GM18870 (cell line): ENCODE results near the gene DPP10.

Source experiments
- ATAC-seq: cut with Tn5 transposase; IDR thresholded peaks from one replicate; pipeline ENCODE4 v1.9.1; 2021; ENCODE audit warnings: moderate library complexity; ENCODE audit not compliant: unreplicated experiment

The DPP10 gene

DNA sequence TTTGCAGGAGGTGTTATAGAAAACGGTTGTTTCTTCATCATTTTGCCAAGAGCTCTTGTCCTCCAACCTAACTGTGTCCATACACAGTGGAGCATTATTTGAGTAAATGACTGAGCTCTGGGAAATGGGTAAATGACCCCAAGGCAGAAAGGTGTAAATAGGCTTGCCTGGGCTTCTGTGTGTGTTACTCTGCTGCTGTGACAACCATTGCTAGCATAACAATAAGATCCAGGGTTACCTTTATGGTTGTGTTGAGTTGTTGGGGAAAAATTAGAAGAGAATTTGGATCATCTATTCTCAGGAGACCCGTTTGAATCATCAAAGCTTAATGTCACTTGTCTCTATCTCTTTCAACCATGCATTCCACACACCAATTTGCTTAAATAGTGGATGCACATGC lies 672.7 kb downstream of the DPP10 start:
- no peak for ATAC-seq

DNA sequence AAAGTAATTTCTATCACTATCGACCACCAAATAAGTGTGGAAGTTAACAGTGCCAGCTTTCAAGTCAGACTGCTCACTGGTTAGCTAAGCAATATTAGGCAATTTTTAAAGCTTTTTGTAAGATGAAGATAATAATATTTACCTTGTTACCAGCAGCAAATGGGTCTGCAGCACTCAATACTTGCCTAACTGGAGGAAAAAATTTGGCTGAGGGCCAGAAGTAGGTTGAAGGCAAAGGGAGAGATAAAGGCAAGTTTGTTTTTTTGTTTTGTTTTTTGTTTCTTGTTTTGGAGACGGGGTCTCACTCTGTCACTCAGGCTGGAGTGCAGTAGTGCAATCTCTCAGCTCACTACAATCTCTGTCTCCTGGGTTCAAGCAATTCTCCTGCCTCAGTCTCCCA lies 675.9 kb downstream of the DPP10 start:
- ATAC-seq = no peak

DNA sequence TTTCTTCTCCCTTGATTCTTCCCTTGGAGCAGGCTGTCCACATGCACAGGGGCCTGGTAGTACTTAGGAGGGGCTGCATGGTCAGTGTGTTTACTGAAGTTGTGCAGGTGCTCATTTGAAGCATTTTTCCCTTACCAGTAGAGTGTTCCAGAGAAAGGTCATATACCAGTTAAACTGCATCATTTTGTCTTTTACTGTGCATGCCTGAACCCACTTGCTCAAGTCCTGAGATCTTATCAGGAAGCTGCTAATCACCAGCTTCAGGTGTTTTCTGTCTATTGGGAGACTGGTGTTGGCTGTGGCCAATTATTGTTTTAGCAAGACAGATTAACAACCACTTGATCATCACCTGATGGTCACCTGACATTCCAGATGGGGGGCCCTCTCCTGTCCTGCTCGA lies 676.6 kb downstream of the DPP10 start:
- no peak for ATAC-seq

DNA sequence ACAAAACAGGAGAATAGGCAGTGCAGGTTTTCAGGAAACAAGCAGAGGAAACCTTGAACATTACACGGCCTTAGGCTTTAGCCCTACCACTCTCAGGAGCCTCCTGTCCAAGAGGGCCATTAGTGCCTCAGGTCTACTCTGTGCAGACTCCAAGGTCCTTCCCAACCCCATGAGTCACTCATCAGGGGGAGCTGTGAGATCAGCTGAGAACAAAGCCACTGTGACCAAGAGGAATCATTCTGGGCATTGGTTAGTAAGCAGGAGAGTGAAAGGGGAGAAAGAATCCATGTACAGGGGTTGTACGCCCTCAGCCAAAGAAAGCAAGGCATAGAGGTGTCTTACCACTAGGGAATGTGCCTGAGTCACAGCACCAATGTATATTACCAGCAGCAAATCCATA lies 680.3 kb downstream of the DPP10 start:
- no peak for ATAC-seq

DNA sequence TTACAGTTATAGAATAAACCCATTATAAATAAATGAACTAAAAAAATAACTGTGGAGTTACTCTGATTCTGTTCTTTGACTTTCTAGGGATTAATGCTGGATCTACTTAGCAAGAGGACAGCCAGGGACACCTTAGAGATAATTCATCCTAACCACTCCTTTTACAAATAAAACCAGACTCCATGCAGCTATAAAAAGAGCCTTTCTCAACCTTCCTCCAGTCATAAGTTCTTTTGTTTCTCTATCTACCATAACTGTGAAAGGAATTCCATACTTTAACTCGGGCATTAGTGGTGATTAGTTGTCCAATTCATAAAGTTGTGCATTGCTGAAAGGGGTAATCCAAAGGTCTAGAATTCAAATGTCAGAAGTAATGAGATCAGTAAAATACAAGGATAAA lies 682.4 kb downstream of the DPP10 start:
- no peak for ATAC-seq

DNA sequence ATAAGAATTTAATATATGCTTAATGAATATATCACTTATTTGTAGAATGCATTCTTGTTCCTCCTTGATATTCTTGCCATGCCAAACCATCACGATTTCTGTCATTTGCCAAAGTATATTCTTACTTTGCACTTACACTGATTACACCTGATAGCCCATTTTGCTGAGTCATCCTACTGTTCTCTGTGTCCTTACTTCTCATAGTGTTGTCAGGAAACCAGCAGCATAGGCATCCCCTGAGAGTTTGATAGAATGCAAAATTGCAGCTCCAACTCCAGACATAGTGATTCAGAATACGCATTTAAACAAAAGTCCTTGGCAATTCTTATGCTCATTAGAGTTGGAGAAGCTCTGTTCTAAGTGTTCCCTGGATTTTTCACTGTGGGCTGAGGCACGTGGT lies 687.1 kb downstream of the DPP10 start:
- ATAC-seq = no peak

DNA sequence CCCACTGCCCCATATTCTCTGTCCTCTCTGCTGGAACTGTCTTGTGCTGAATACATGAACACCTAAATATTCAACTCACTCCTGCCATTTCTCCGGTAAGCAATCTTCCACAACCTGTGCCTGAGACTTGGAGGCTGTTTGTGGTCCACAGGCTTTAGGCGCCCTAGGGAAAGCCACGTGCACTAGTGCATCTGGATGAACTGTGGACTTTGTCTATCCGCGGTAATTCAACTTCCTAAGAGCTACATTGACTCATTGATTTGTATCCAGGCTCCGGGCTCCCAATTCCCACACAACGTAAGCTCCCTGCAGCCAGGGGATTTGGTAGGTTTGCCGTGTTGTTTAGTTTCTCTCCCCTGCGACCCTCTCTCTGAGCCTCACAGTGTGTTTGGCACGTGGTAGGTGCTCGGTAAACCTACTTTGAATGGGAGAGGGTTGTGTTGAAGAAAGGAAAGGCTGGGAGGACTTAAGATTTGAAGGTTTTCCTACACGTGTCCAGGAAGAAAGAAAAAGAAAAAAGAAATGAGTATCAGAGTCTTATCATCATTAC lies 718.2 kb downstream of the DPP10 start:
- ATAC-seq = no peak

DNA sequence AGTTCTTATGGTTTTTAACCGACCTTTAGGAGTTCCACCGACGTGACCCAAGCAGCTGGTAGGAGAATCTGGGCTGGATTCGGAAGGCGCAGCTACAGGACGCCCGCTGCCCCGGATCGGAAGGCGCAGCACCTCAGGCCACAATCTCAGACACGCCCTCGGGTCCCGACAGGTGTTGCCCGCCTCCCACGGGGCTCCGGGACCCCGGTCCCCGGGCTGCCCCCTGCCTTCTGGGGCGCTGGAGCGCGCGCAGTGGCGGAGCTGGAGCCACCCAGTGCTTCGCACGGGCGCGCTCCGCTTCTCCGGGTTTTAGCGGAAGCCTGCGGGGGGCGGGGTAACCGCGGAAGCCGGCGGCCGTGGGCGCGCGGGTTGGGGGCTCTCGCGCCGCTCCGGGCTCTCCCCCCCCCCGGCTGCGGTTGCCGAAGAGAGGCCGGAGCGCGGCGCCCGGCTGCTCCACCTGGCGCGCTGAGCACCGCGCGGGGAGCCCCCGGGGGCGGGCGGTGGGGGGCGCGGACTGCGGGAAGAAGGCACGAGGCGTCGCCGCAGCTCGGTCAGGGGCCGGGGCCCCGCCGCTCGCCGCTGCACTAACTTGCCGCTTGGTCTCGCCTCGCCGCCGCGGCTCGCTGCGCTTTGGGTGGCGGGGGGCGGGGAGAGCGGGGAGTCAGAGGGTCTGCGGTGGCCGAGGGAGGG lies 718.8 kb downstream of the DPP10 start:
- no peak for ATAC-seq

DNA sequence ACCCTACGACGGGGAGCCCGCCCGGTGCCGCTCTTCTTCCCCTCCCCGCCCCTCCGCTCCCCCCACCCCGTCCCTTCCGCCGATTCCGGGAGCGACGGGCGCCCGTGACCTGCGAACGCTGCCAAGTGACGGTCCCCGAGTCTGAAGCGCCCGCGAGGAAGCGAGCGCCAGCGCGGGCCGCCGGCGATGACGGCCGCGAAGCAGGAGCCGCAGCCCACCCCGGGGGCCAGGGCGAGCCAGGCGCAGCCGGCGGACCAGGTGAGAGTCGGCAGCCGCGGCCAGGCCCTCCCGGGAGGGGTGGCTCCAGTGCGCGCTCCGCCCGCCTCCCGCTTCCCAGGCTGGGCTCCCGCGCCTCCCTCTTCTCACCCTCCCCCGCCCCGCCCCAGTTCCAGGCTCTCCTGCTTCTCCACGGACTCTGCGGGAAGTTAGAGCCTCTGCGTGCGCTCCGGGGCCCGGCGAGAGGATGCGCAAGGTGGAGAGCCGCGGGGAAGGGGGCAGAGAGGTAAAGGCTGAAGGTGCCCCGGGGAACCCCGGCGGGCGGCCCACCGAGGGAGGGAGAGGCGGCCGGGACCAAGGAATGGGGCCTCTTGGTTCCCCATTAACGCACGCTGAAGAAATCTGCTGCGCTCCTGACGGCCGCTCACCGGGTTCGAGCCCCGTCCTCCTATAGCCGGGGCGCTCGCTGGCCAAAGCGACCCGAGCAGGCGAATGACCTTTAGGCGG lies 719.5 kb downstream of the DPP10 start:
- ATAC-seq = no peak

DNA sequence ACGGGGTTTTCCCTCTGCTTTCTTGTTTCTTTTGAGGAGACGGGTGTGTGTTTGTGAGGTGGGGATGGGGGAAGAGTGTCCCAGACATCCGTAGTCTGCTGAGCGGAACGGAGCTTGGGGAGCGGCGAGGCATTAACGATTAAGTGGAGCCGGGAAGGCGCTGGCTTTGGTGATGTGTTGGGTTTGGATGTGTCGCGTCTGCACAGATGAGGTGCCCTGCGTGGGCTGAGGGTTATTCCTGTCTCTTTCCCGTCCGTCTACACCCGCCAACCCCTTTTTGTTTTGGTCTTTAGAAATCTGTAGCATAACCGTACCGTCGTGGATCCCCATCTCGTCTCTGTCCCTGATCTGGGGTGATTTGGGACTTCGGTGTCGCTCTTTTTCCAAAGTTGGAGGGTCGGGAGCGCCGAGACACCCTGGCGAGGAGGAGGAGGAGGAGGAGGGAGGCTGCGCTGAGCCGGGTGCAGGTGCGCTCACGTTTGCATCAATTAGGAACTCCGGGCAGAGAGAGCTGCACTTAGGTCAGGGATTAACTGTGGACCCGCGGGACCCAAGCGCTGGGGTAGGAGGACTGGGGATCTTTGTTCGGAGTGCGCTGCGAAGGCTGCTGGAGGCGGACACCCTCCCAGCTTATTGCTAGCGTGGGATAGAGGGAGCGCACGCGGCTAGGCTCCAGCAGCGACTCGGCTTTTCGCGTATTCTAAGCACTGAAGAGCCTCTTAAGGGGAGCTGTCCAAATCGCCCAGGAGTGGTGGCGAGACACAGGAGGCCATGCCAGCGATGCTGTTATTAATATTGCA lies 720.3 kb downstream of the DPP10 start:
- no peak for ATAC-seq

DNA sequence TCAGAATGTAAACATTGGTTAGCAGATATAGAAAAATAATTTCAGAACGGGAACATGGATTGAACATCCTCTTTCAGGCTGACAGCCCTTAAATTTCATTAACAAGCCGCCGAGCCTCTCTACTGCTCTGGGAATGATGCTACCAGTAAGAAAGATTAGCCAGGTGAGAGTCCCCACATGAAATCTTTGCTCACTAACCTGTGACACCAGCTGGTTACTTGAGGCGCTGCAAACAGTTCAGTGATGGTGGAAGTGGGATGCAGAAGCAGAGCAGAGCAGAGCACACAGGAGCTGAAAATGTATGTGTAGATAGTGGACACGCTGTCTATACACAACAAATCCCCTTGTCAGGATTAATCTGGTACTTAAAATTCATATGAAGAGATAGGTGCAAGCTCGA lies 721.1 kb downstream of the DPP10 start:
- no peak for ATAC-seq

DNA sequence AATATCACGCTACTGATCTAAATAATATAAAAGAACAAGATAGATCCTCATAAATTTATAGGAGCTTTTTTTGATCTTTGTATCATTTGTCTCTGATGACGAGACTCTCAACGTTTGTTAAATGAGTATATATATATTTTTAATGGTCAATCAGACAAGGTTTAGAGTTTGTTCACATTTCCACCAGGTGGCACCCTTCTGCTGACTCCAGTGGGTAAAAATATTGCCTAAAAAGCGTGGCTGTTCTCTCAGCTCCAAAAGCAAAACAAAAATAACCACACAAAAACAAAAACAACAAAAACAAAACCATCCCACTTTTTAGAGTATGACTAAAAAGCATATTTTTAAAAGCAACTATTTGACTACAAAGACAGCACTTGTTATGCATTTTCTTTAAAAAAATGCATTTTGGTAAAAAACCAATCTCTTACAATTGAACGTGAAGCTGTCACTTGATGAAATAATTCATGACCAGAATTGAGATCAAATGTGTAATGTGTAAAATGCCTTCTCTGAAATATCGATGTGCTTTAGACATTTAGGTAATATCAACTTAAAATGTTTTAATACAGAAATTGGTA lies 723.2 kb downstream of the DPP10 start:
- ATAC-seq = no peak

DNA sequence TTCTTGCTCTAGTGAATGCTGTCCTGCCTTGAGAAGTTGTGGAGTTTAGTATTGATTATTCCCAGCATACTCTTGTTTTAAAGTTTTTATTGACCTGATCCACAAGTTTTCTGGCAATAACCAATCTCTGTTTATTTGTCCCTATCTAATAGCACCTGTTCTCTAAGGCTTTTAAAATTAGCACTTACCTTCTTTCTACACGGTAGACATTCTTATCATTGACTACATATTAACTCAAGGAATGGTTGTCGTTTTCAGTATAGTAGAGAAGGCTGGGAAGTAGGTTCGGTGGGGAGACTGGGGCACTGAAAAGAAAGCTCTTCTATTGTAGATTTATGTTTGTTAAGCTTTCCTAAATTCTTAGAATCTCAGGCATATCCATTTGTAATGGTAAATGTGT lies 726.0 kb downstream of the DPP10 start:
- ATAC-seq = no peak

DNA sequence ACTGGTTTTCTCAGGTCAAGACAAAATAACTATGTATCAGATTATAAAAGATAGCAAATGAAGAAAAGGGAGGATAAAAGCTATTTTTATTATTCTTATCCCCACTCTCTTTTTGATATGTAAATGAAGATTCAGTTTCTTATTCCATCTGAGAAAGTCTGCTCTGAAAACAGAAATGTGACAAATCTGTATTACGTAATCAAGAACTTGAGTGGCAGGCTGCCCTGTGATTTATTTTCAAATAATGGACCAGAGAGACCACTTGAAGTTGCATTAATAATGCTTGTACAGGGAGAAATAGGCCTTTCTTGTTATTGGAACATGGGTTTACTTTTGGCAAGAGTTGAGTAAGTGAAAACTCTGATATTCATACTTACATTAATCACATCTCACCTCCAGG lies 727.4 kb downstream of the DPP10 start:
- ATAC-seq = no peak

DNA sequence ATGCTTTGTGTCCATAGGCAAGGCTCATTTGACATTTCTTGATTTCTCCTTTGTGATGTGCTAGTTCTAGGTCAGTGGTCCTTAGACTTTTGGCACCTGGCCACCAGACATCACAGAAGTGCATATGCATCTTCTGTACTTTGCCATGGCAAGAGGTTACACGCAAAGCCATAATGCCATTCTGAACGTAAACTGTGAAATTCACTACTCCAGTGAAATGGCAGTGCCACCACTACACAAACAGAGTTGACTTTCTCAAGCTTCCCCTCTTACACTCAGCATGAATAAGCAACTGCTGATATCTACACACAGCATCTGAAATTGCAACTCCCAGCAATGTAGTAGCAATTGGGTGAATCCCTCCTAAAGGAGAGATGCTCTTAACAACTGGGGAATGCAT lies 729.3 kb downstream of the DPP10 start:
- no peak for ATAC-seq

DNA sequence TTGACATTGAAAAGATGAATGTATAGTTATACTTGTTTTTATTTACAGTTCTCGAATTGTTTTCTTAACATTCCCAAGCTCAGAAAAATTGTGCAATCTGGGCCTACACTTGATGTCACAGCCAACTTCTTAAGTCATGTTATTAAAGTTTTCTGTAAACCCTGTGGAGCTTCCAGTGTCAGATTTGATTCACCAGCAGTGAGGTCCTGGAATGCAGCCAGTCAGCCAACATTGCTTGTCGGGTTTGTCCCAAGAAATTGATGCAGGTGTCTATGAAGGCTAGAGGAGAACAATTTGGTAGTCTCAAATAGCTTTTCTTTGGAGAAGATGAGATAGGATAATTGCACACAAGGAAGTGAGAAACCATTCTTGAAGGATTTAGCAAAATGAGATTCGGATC lies 732.2 kb downstream of the DPP10 start:
- no peak for ATAC-seq

DNA sequence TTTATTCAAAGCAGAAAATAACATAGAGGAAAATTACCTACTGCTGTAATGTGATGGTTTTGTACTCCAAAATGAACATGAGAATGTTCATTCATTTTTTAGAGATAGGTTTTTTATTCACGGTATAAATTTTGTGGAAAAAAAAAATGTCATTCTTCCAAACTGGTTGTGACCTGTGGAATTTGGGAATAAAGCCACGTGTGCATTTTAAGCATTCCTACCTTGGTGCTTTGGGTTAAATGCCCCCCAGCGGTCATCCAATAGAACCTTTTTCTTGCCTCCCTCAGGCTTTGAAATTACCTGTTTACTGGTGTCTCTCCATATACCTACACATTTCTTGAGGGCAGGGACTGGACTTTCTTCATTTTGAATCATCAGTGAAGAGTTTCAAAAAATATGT lies 740.7 kb downstream of the DPP10 start:
- ATAC-seq = no peak

DNA sequence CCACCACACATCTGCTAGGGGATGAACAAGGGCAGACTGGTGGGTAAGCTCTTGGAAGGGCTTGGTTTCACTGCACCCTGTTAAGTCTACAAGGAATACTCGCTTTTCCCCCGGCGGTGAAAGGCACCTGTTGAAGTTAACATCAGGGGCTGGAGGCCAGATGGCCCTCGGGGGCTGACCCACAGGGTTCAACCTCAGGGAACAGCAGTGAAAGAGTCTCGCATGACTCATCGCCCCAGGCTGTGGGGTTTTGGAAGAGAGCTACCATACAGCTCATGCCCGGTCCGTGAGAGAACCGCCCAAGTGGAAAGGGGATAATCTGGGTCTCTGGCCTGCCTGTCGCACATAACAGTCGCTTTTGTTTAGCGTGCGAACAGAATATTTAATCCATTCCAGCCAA lies 748.0 kb downstream of the DPP10 start:
- no peak for ATAC-seq

DNA sequence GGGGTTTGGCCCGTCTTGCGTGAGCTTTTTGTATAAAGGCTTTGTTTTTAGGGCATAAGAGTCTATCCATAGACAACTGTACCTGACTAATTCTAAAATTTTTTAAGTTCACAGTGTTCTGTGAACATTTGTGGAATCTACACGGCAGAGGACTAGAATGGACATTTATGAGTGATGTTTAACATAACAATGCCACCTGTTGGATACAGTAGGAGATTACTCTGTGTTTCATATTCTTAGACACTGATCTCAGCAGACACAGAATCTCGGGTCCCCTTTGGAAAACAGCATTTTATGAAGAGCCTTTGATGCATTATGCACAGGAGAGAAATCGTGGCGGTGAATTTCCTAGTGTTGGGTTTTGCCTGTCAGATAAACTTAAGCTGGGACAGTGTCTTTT lies 752.2 kb downstream of the DPP10 start:
- no peak for ATAC-seq

DNA sequence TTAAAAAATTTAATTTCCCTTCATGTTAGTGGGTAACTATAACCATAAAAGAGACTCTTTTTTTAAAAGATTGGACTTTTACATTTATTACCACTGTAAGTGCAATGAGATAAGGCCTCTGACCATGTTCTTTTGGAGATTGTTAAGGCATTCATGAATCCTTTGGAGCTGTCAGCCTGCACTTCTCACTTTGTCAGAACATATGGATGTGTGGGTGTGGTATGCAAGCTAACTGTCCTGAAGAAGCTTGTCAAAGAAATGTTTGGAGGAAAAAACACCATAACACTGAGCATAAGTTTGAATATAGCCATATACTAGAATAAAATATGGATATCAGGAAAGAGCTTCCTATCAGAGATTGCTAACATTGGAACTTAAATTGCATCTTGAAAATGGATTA lies 754.1 kb downstream of the DPP10 start:
- ATAC-seq = no peak

DNA sequence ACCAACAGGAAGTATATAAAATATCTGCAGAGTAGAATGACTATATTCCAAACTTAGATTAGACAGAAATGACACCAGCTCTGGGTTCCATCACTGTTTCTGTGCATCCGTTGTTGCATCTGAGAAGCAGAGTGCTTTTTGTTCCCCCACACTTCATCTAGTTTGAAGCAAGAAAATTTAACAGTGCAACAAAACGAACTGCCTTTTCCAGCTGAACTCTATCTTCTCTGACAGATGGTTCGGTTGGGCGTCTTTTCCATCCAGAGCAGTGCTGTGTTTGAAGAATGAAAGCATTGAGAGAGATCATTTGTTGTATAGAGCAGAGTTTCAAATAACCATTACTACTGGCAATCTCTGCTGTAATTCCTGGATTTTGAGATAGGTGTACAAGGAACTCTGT lies 757.5 kb downstream of the DPP10 start:
- no peak for ATAC-seq
